ENCODE measurements around the gene MAP3K2. TPM values are rescaled to one million over a fixed set of nuclear protein-coding genes. Genes with fewer than 3 reads are reported as not detected.
A peak's percentile ranks its signal among the peaks of the same experiment; 100 is the strongest.

Gene MAP3K2
- total RNA-seq, 2 experiments from 2014 or later, result 103 to 105 TPM

DNA sequence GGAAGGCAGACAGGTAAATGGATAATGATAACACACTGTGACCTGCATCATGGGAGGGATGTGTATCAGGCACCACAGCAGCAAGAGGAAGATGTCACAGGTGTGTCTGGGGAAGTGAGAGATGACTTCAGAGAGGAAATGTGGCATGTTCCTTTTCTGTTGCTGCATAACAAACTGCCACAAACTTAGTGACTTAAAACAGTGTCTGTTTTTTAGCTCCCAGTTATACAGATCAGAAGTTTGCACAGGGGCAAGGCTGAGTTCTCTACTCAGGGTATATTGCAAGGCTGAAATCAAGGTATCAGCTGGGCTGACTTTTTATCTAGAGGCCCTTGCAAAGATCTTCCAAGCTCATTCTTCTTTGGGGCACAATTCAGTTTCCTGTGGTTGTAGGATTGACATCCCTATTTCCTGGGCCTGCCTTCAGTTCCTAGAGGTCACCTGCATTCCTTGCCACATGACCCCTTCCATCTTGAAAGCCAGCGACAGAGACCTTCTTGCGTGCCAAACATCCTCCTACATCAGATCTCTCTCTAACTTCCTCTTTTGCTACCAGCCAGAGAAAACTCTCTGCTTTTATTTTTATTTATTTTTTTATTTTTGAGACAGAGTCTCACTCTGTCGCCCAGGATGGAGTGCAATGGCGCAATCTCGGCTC lies 2.1 kb upstream of the MAP3K2 start:
- POLR2A ChIA-PET, result interaction anchor here (0.6 to 2.3 kb wide), 5 partner anchors 10 to 96 kb away, joined by 3 to 20 read pairs (median 6); partner anchors contain the start of gene ERCC3
- H3K4me3 Mint-ChIP-seq, result peak overlapping the region; percentile 89
- H3K36me3 ChIP-seq (ENCODE audit: insufficient read depth, low read length), result no peaks in the 10 kb centered on the region
- ATAC-seq (ENCODE audit: poor library complexity) (peak; percentile 21), DNase-seq (peak in 6 of 14 experiments; percentile 19 to 72 (median 60))
- H3K4me1 Mint-ChIP-seq (ENCODE audit: low read depth), result peaks cover 53% of the 10 kb centered on the region
- no peak for TF ChIP-seq CTCF (IDR thresholded peaks at IDR 0.05)
- CTCF ChIA-PET, result interaction anchor here (0.8 to 4.4 kb wide), 2 partner anchors 9 to 26 kb away, joined by 3 to 29 read pairs; no protein-coding TSS in a partner anchor
- no peaks in the 10 kb centered on the region for H3K9me3 Mint-ChIP-seq
- H3K27ac ChIP-seq (ENCODE audit: low read depth in 1 of 2, low read length in 2 of 2), result peak overlapping the region; percentile 46 to 96
- intact Hi-C loops (cut with DNase I, micrococcal nuclease), result loop anchor here in 1 of 2 experiments (2.0 to 10.0 kb wide), 8 partner anchors 17 to 637 kb away; partner anchors contain the start of genes AMMECR1L, ERCC3, SAP130 and SFT2D3
- no peak overlapping the region for H3K4me3 ChIP-seq (ENCODE audit: low read length)
- H3K27ac Mint-ChIP-seq, result peak overlapping the region; percentile 100
- H3K9me3 ChIP-seq (ENCODE audit: control insufficient read depth in 1 of 2, insufficient read depth in 1 of 2, low read length in 2 of 2), result no peaks in the 10 kb centered on the region
- H3K27me3 ChIP-seq (ENCODE audit: control insufficient read depth in 1 of 2, insufficient read depth in 2 of 2, low read length in 2 of 2), result no peaks in the 10 kb centered on the region
- H3K4me1 ChIP-seq (ENCODE audit: insufficient read depth, low read length), result peaks cover 30% of the 10 kb centered on the region
- H3K36me3 Mint-ChIP-seq (ENCODE audit: low read depth), result peaks cover 29% of the 10 kb centered on the region
- no peaks in the 10 kb centered on the region for H3K27me3 Mint-ChIP-seq

- Mint-ChIP-seq H3K27me3 (no peaks in the 10 kb centered on the region), H3K27ac (peak overlapping the region; percentile 100), H3K9me3 (no peaks in the 10 kb centered on the region), H3K36me3 (ENCODE audit: low read depth) (peaks cover 38% of the 10 kb centered on the region), H3K4me3 (peak overlapping the region; percentile 89), H3K4me1 (ENCODE audit: low read depth) (peaks cover 62% of the 10 kb centered on the region)
- Histone ChIP-seq H3K27me3 (ENCODE audit: control insufficient read depth in 1 of 2, insufficient read depth in 2 of 2, low read length in 2 of 2) (no peaks in the 10 kb centered on the region), H3K4me1 (ENCODE audit: insufficient read depth, low read length) (peaks cover 30% of the 10 kb centered on the region), H3K36me3 (ENCODE audit: insufficient read depth, low read length) (no peaks in the 10 kb centered on the region), H3K4me3 (ENCODE audit: low read length) (peak overlapping the region; percentile 62), H3K9me3 (ENCODE audit: control insufficient read depth in 1 of 2, insufficient read depth in 1 of 2, low read length in 2 of 2) (no peaks in the 10 kb centered on the region), H3K27ac (ENCODE audit: low read depth in 1 of 2, low read length in 2 of 2) (peak overlapping the region; percentile 96 to 99)
- DNase-seq, result no peak
- intact Hi-C loops (cut with DNase I, micrococcal nuclease), result loop anchor here in 1 of 2 experiments (2.0 to 10.0 kb wide), 7 partner anchors 18 to 639 kb away; partner anchors contain the start of genes AMMECR1L, ERCC3, SAP130 and SFT2D3
- TF ChIP-seq CTCF (IDR thresholded peaks at IDR 0.05), result no peak
- peak; percentile 15 for ATAC-seq (ENCODE audit: poor library complexity)
- ChIA-PET POLR2A (interaction anchor here (0.9 to 2.3 kb wide), 8 partner anchors 9 to 314 kb away, joined by 3 to 20 read pairs (median 4); partner anchors contain the start of genes ERCC3 and IWS1), CTCF (interaction anchor here (4.4 kb wide), 1 partner anchor 27 kb away, joined by 29 read pairs; no protein-coding TSS in a partner anchor)
These were observed 819 bp upstream of the MAP3K2 start for GRCh38 chr2:127388423-127389164.
